ENCODE measurements around the gene TUT1.

DNA sequence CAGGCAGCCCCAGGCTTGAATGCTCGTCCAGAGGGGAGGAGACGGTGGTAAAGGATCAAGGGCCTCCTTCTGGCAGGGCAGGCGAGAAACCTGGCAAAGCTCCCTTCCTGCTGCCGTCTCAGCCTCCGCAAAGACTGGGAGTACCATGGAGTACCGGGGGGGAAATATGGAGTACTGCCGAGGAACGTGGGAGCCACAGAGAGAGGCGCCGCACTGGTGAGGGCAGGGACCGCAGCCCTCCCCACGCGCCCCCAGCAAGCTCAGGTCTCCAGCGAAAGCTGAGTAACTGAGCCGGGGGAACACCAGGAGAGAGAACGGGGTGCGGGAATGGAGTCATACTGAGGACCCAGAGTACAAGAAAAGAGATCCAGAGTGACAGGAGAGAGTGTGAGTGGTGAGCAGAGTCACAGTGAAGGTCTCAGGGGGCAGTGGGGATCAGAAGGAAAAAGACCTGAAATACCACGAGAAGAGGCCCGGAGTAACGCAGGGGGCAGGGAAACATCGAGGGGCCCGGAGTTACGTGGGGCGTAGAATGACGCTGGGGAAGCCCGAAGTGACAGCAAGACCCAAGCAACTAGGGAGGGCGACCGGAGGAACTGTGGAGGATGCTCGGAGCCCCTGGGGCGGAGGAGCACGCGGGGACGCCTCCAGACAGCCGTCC is 20.5 kb upstream of the TUT1 start:
- TF ChIP-seq, protein P1, sequence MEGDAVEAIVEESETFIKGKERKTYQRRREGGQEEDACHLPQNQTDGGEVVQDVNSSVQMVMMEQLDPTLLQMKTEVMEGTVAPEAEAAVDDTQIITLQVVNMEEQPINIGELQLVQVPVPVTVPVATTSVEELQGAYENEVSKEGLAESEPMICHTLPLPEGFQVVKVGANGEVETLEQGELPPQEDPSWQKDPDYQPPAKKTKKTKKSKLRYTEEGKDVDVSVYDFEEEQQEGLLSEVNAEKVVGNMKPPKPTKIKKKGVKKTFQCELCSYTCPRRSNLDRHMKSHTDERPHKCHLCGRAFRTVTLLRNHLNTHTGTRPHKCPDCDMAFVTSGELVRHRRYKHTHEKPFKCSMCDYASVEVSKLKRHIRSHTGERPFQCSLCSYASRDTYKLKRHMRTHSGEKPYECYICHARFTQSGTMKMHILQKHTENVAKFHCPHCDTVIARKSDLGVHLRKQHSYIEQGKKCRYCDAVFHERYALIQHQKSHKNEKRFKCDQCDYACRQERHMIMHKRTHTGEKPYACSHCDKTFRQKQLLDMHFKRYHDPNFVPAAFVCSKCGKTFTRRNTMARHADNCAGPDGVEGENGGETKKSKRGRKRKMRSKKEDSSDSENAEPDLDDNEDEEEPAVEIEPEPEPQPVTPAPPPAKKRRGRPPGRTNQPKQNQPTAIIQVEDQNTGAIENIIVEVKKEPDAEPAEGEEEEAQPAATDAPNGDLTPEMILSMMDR (IDR thresholded peaks at IDR 0.05): peak in 2 of 4 experiments; percentile 21 to 32
- no peak for TF ChIP-seq EP300 (IDR thresholded peaks at IDR 0.05)
- peak; percentile 11 for TF ChIP-seq POLR2AphosphoS5 (IDR thresholded peaks at IDR 0.05)
- TF ChIP-seq POLR2A (IDR thresholded peaks at IDR 0.05): no peak
